GM12878 (cell line): ENCODE data around the gene DZIP1L. TPM values are rescaled to one million over a fixed set of nuclear protein-coding genes. Genes with fewer than 3 reads are reported as not detected.

Source experiments
- ATAC-seq: fragments of 200-7000 bp; cut with Tn5 transposase; 3 replicates; pipeline ENCODE4 v1.9.1; 2020; ENCODE audit warnings: mild to moderate bottlenecking, moderate library complexity
- BruUV-seq: library from RNA; stranded (reverse); fragments of 400-500 nt; replicated peaks from 2 replicates; lab custom pipeline; 2021; lab: Mats Ljungman, UMichigan
- CTCF ChIA-PET: fragments of 300-600 bp; sonication (Branson Sonifier 250); formaldehyde crosslinking; extraction: SDS; loops from one replicate; lab custom pipeline; 2021; ENCODE audit warnings: inconsistent platforms; lab: Yijun Ruan, JAX
- POLR2A ChIA-PET: fragments of 350-600 bp; formaldehyde crosslinking; extraction: SDS; loops from one replicate; lab custom pipeline; 2021; ENCODE audit warnings: inconsistent platforms; lab: Charles Lee
- RAD21 ChIA-PET: fragments of 300-600 bp; sonication (Branson Sonifier 250); formaldehyde crosslinking; loops from one replicate; lab custom pipeline; 2023; ENCODE audit warnings: antibody characterized with exemption; ENCODE audit not compliant: unreplicated experiment; lab: Charles Lee
- SMC1A ChIA-PET: fragments of 300-600 bp; sonication (Branson Sonifier 250); formaldehyde crosslinking; loops from one replicate; lab custom pipeline; 2023; ENCODE audit not compliant: unreplicated experiment, uncharacterized antibody; lab: Charles Lee
- DNase-seq: peaks from one replicate; pipeline ENCODE4 v3.0.0-alpha.2; 2011; ENCODE audit warnings: low read depth, low spot score
- FAIRE-seq: peaks from 3 replicates; lab custom pipeline; 2011; peaks lifted over from hg19 to GRCh38; lab: Jason Lieb, UNC
- H2AFZ ChIP-seq: 2 replicates; pipeline ENCODE4 v1.6.0; 2011; ENCODE audit warnings: low read depth, low read length, control low read depth; ENCODE audit not compliant: control insufficient read depth
- H3K27ac ChIP-seq: 2 replicates; pipeline ENCODE4 v1.5.1; 2011; ENCODE audit warnings: control low read depth; ENCODE audit not compliant: control insufficient read depth, insufficient read depth
- H3K27me3 ChIP-seq, 2 experiments: replicated peaks in 1 of 2; 2 replicates each; pipeline versions ENCODE4 v1.6.0 to v1.6.1; 2011; ENCODE audit warnings: low read length in 1 of 2; ENCODE audit not compliant: control insufficient read depth in 2 of 2, insufficient read depth in 2 of 2
- H3K36me3 ChIP-seq, 2 experiments: 2 replicates each; pipeline ENCODE4 v1.5.1; 2011; ENCODE audit warnings: low read length in 1 of 2; ENCODE audit not compliant: control insufficient read depth in 2 of 2, insufficient read depth in 2 of 2
- H3K4me1 ChIP-seq: 2 replicates; pipeline ENCODE4 v1.6.1; 2011; ENCODE audit warnings: mild to moderate bottlenecking, low read length, moderate library complexity, mixed read lengths; ENCODE audit not compliant: control insufficient read depth, insufficient read depth
- H3K4me2 ChIP-seq: 2 replicates; pipeline ENCODE4 v1.6.0; 2011; ENCODE audit warnings: control low read depth; ENCODE audit not compliant: control insufficient read depth, insufficient read depth
- H3K4me3 ChIP-seq: fragments of 200-600 bp; sonication (generic); 2 replicates; pipeline ENCODE4 v1.5.1; 2016
- H3K79me2 ChIP-seq: 2 replicates; pipeline ENCODE4 v1.6.0; 2011; ENCODE audit warnings: low read length; ENCODE audit not compliant: control insufficient read depth, insufficient read depth
- H3K9ac ChIP-seq: 2 replicates; pipeline ENCODE4 v1.8.0; 2011; ENCODE audit warnings: low read length, control low read depth, mixed read lengths; ENCODE audit not compliant: control insufficient read depth, insufficient read depth
- H3K9me3 ChIP-seq: replicated peaks from 3 replicates; pipeline ENCODE4 v1.5.1; 2011; ENCODE audit warnings: mild to moderate bottlenecking, low read length; ENCODE audit not compliant: control insufficient read depth, insufficient read depth
- H4K20me1 ChIP-seq: 2 replicates; pipeline ENCODE4 v1.6.0; 2011; ENCODE audit not compliant: control insufficient read depth, insufficient read depth
- CREB1 ChIP-seq: IDR thresholded peaks from 2 replicates; pipeline ENCODE4 v1.6.1; 2012; ENCODE audit warnings: low read depth, mild to moderate bottlenecking, inconsistent platforms
- EZH2 ChIP-seq: IDR thresholded peaks from 2 replicates; pipeline ENCODE4 v1.6.1; 2012; ENCODE audit warnings: low read depth, mild to moderate bottlenecking, control low read depth, inconsistent platforms, low read length, borderline replicate concordance; ENCODE audit not compliant: control insufficient read depth
- FOXM1 ChIP-seq: IDR thresholded peaks from 2 replicates; pipeline ENCODE4 v1.6.1; 2012; ENCODE audit warnings: low read depth, mild to moderate bottlenecking, inconsistent platforms, low read length, moderate library complexity
- IRF3 ChIP-seq: fragments of 450-650 bp; IDR thresholded peaks from 2 replicates; pipeline ENCODE4 v1.6.1; 2014; ENCODE audit warnings: mild to moderate bottlenecking
- MXI1 ChIP-seq: fragments of 150-350 bp; IDR thresholded peaks from 2 replicates; pipeline ENCODE4 v1.6.1; 2011; ENCODE audit warnings: low read depth, mild to moderate bottlenecking, inconsistent platforms, low read length, improper control_type of control experiment
- MYC ChIP-seq: IDR thresholded peaks from 2 replicates; pipeline ENCODE4 v1.6.1; 2011; ENCODE audit warnings: mild to moderate bottlenecking, low read length, moderate library complexity, inconsistent platforms; ENCODE audit not compliant: insufficient read depth, insufficient replicate concordance, insufficient read length, severe bottlenecking
- NFYA ChIP-seq: IDR thresholded peaks from 2 replicates; pipeline ENCODE4 v1.6.1; 2011; ENCODE audit warnings: low read depth, mild to moderate bottlenecking, low read length, improper control_type of control experiment, borderline replicate concordance
- SIN3A ChIP-seq: IDR thresholded peaks from 2 replicates; pipeline ENCODE4 v1.6.1; 2012; ENCODE audit warnings: low read depth, low read length, improper control_type of control experiment
- SMAD1 ChIP-seq: fragments of 450-650 bp; IDR thresholded peaks from 2 replicates; pipeline ENCODE4 v1.6.1; 2018; ENCODE audit warnings: mild to moderate bottlenecking, low read depth; ENCODE audit not compliant: partially characterized antibody
- USF2 ChIP-seq: IDR thresholded peaks from 2 replicates; pipeline ENCODE4 v1.6.1; 2011; ENCODE audit warnings: low read depth, low read length, improper control_type of control experiment, borderline replicate concordance
- WGBS: methylation state at CpG from one replicate; pipeline ENCODE4 v1.1.6; 2016; ENCODE audit warnings: low lambda C conversion rate; ENCODE audit not compliant: insufficient replicate concordance, insufficient coverage; ENCODE audit errors: missing lambda C conversion rate; 5-methylcytosine and 5-hydroxymethylcytosine counted together
- in situ Hi-C: fragments of 300-500 bp; cut with MboI; formaldehyde crosslinking; loops from 9 replicates; pipeline ENCODE4 v1.14.3; 2018; ENCODE audit warnings: mixed read lengths
- intact Hi-C: fragments of 100-400 bp; cut with micrococcal nuclease; formaldehyde crosslinking; loops from one replicate; pipeline ENCODE4 v1.14.2; 2022; ENCODE audit not compliant: unreplicated experiment
- polyA plus RNA-seq, 11 experiments: library from polyadenylated mRNA; depleted of rRNA in 4 of 11; unstranded in 6 of 11; stranded (reverse) in 5 of 11; fragments of >200 nt; fragmentation: Nextera tagmentation in 4 of 11; fragmentation: Illumina TruSeq in 1 of 11; extraction: Ambion mirVana in 4 of 11; extraction: Trizol in 1 of 11; gene quantifications; 1 replicate in 1 of 11; 2 replicates in 10 of 11; pipeline versions ENCODE4 v1.2.1 to v1.2.3, GENCODE V29; 2011 to 2016; ENCODE audit warnings: inconsistent platforms in 2 of 11, missing spikeins in 2 of 11, low read depth in 1 of 11
- total RNA-seq, 4 experiments: library from RNA; depleted of rRNA in 3 of 4; stranded (reverse); fragments of >200 nt in 3 of 4; fragmentation: Illumina TruSeq in 1 of 4; extraction: Trizol in 1 of 4; gene quantifications; 2 replicates each; pipeline versions ENCODE4 v1.2.1 to v1.2.3, GENCODE V29; 2013 to 2021
- TF ChIP-seq, protein P1 (sequence below): fragments of 450-650 bp; formaldehyde crosslinking; IDR thresholded peaks from 2 replicates; pipeline ENCODE4 v1.4.0; 2020; ENCODE audit warnings: mild to moderate bottlenecking, moderate library complexity
- TF ChIP-seq, protein P2 (sequence below): fragments of 450-650 bp; IDR thresholded peaks from 2 replicates; pipeline ENCODE4 v1.6.1; 2017; ENCODE audit warnings: antibody characterized with exemption, mild to moderate bottlenecking, moderate library complexity
- TF ChIP-seq, protein P3 (sequence below): IDR thresholded peaks from 2 replicates; pipeline ENCODE4 v1.6.1; 2012; ENCODE audit warnings: low read depth, low read length, improper control_type of control experiment

DZIP1L gene
- total and polyA plus RNA-seq, 10 of the 15 experiments (the other 5 are each of a cell fraction or from before 2014, with no cell fraction given), result not detected

- POLR2A ChIA-PET, result no interaction called here
- FAIRE-seq (no peak), ATAC-seq (no peak)
- TF ChIP-seq USF2, result no peak
- no peak for TF ChIP-seq NFYA
- no peak for TF ChIP-seq MYC
- TF ChIP-seq, protein P1, sequence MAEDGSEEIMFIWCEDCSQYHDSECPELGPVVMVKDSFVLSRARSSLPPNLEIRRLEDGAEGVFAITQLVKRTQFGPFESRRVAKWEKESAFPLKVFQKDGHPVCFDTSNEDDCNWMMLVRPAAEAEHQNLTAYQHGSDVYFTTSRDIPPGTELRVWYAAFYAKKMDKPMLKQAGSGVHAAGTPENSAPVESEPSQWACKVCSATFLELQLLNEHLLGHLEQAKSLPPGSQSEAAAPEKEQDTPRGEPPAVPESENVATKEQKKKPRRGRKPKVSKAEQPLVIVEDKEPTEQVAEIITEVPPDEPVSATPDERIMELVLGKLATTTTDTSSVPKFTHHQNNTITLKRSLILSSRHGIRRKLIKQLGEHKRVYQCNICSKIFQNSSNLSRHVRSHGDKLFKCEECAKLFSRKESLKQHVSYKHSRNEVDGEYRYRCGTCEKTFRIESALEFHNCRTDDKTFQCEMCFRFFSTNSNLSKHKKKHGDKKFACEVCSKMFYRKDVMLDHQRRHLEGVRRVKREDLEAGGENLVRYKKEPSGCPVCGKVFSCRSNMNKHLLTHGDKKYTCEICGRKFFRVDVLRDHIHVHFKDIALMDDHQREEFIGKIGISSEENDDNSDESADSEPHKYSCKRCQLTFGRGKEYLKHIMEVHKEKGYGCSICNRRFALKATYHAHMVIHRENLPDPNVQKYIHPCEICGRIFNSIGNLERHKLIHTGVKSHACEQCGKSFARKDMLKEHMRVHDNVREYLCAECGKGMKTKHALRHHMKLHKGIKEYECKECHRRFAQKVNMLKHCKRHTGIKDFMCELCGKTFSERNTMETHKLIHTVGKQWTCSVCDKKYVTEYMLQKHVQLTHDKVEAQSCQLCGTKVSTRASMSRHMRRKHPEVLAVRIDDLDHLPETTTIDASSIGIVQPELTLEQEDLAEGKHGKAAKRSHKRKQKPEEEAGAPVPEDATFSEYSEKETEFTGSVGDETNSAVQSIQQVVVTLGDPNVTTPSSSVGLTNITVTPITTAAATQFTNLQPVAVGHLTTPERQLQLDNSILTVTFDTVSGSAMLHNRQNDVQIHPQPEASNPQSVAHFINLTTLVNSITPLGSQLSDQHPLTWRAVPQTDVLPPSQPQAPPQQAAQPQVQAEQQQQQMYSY (CRISPR knock-in tag), result no peak
- TF ChIP-seq MXI1, result no peak
- no peak for TF ChIP-seq CREB1
- TF ChIP-seq EZH2, result no peak
- TF ChIP-seq, protein P2, sequence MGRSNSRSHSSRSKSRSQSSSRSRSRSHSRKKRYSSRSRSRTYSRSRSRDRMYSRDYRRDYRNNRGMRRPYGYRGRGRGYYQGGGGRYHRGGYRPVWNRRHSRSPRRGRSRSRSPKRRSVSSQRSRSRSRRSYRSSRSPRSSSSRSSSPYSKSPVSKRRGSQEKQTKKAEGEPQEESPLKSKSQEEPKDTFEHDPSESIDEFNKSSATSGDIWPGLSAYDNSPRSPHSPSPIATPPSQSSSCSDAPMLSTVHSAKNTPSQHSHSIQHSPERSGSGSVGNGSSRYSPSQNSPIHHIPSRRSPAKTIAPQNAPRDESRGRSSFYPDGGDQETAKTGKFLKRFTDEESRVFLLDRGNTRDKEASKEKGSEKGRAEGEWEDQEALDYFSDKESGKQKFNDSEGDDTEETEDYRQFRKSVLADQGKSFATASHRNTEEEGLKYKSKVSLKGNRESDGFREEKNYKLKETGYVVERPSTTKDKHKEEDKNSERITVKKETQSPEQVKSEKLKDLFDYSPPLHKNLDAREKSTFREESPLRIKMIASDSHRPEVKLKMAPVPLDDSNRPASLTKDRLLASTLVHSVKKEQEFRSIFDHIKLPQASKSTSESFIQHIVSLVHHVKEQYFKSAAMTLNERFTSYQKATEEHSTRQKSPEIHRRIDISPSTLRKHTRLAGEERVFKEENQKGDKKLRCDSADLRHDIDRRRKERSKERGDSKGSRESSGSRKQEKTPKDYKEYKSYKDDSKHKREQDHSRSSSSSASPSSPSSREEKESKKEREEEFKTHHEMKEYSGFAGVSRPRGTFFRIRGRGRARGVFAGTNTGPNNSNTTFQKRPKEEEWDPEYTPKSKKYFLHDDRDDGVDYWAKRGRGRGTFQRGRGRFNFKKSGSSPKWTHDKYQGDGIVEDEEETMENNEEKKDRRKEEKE, result no peak
- no peak for TF ChIP-seq IRF3
- TF ChIP-seq FOXM1, result no peak
- no peak for TF ChIP-seq SMAD1
- TF ChIP-seq SIN3A, result no peak
- TF ChIP-seq, protein P3, sequence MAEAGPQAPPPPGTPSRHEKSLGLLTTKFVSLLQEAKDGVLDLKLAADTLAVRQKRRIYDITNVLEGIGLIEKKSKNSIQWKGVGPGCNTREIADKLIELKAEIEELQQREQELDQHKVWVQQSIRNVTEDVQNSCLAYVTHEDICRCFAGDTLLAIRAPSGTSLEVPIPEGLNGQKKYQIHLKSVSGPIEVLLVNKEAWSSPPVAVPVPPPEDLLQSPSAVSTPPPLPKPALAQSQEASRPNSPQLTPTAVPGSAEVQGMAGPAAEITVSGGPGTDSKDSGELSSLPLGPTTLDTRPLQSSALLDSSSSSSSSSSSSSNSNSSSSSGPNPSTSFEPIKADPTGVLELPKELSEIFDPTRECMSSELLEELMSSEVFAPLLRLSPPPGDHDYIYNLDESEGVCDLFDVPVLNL, result no peak
Measured at GRCh38 chr3:138125548-138126221, 10.3 kb upstream of the DZIP1L start.

More at GRCh38 chr3:138125548-138126221, 10.3 kb upstream of the DZIP1L start:
- H3K4me1 ChIP-seq, result no peaks in the 10 kb centered on the region
- CTCF ChIA-PET, result interaction anchor here (1.5 kb wide), 1 partner anchor 59 kb away, joined by 3 read pairs; no protein-coding TSS in a partner anchor
- H3K36me3 ChIP-seq, result no peaks in the 10 kb centered on the region
- intact Hi-C loops (no loop called here), in situ Hi-C loops (no loop called here)
- no TSS peak for BruUV-seq
- H3K27me3 ChIP-seq, result no peaks in the 10 kb centered on the region; a peak in 1 of 4 replicates
- no peak overlapping the region for H2AFZ ChIP-seq
- H3K4me2 ChIP-seq, result no peak overlapping the region
- no peaks in the 10 kb centered on the region for H3K79me2 ChIP-seq
- no peak overlapping the region for H3K4me3 ChIP-seq
- WGBS, result 46% methylated on average over 5 of the region's 5 CpGs
- H3K9me3 ChIP-seq, result no peaks in the 10 kb centered on the region
- H3K27ac ChIP-seq, result no peak overlapping the region
- SMC1A ChIA-PET, result no interaction called here
- no peak overlapping the region for H3K9ac ChIP-seq
- H4K20me1 ChIP-seq, result no peaks in the 10 kb centered on the region
- no peak for DNase-seq
- RAD21 ChIA-PET, result interaction anchor here (0.5 kb wide), 1 partner anchor 14 kb away, joined by 3 read pairs; no protein-coding TSS in a partner anchor
